HK-2 (cell line): ENCODE data around the gene LMAN1L.
A peak's percentile ranks its signal among the peaks of the same experiment; 100 is the strongest.
"Not testable (repeated sequence)": the region's sequence is repeated elsewhere in the genome, so short reads cannot be mapped to it uniquely, and the experiment has no call there.

Experiments used
- DNase-seq: peaks from one replicate; pipeline ENCODE4 v3.0.0-alpha.2; 2018; ENCODE audit not compliant: unreplicated experiment

LMAN1L gene

GRCh38 chr15:74782259-74783071 lies 30.2 kb upstream of the LMAN1L start:
- DNase-seq = no peak

DNA sequence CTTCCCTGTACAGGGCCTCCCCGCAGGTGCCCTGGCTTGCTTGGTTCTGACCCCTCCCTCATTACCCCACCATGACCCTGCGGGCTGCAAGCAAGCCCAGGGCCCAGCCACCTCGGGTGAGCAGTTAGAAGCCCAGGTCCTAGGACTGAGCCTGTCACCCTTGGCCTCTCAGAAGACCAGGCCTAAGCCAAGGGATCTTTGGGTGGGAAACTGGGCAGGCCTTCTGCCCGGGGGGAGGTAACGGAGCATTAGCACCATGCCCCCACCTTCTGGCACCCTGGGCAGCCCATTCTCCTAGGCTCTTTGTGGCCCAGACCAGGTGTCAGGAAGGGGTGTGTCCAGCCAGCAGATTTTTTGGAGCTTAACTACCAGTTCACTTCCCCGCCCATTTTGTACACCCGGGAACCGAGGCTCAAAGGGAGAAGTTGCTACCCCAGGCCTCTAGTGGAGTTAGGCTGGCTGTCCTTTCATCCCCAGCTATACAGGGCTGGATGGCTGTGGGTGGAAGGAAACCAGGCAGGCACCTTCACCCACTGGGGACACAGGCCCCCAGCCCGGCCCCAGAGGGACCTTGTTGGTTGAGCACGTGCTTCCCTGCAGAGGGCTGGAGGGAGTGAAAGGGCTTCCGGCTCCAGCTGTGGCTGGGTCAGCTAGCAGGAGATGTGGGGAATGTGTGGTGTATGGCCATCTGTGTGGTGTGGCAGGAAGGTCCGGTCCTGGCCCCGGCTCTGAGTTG lies 29.4 kb upstream of the LMAN1L start:
- DNase-seq = no peak

- DNase-seq = no peak
Observed at GRCh38 chr15:74783808-74784175, 28.8 kb upstream of the LMAN1L start.

- DNase-seq = no peak
Observed at GRCh38 chr15:74784426-74785193, 28.0 kb upstream of the LMAN1L start.

- DNase-seq = no peak
Observed at GRCh38 chr15:74785194-74786032, 27.2 kb upstream of the LMAN1L start.

GRCh38 chr15:74786081-74786480 lies 26.6 kb upstream of the LMAN1L start:
- not testable (repeated sequence) for DNase-seq

- no peak for DNase-seq
Observed at GRCh38 chr15:74786551-74787165, 26.0 kb upstream of the LMAN1L start.

- DNase-seq = peak; percentile 34
Observed at GRCh38 chr15:74787251-74788041, 25.2 kb upstream of the LMAN1L start.

- no peak for DNase-seq
Observed at GRCh38 chr15:74788042-74788682, 24.5 kb upstream of the LMAN1L start.

GRCh38 chr15:74788683-74789151 lies 23.9 kb upstream of the LMAN1L start:
- DNase-seq = no peak

DNA sequence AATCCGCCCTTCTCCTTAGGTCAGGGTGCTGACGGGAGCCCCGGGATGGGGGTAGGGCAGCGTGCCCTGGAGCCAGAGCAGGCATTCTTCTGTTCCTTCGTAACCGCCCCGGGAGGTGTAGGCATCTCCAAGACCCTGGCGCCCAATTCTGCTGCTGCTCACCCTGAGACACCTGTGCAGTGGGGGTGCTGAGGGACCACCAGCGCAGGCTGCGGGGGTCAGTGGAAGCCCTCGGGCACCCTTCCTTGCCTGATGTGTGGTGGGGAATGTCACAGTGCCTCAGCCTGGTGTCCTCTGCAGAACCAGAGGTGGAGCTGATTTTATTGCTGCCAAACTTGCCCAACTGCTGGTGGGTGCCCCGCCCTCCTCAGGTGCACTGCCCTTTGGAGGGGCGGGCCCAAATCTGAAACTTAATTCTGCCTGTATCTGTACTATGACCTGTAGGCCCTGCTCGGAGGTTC lies 23.4 kb upstream of the LMAN1L start:
- DNase-seq = no peak

- no peak for DNase-seq
Observed at GRCh38 chr15:74789741-74790079, 22.9 kb upstream of the LMAN1L start.

DNA sequence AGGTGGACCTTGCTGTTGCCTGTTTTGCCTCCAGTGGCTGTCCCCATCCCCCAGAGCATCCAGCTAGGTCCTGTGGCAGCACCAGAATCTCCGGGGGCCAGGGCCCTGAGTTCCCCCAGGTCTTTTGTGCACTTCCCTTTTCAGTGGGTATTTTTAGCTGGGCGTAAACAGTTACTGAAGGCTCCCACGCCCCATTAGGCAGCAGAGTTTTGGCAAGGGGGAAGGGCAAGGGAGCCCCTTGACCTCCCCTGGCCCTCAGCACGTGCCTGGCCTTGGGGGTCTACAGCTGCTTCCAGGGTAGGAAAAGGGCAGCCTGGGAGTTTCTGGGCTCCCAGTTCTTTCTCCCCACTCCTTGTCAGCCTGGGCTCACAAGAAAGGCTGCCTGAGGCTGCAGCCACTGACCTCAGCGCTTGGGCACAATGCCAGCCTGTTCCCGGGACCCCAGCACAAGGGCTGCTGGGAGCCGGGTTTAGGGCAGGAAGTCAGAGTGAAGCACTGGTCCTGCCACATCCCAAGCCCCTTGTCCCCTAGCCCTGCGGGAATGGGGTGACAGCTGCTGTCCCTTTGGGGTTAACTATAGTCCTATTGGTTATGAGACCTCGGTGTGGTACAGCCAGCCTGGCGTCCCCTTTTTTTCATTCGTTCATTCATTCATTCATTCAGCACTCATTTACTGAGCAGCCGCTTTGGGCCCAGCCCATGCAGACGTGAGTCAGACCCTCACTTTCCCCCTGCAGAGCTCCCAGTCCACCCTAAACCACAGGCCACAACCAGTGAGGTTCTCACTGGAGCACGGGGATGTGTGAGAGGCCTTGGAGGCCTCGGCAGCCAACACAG lies 22.3 kb upstream of the LMAN1L start:
- DNase-seq = peak; percentile 85

GRCh38 chr15:74791007-74791406 lies 21.6 kb upstream of the LMAN1L start:
- no peak for DNase-seq

- DNase-seq = no peak
Observed at GRCh38 chr15:74791667-74792066, 21.0 kb upstream of the LMAN1L start.

DNA sequence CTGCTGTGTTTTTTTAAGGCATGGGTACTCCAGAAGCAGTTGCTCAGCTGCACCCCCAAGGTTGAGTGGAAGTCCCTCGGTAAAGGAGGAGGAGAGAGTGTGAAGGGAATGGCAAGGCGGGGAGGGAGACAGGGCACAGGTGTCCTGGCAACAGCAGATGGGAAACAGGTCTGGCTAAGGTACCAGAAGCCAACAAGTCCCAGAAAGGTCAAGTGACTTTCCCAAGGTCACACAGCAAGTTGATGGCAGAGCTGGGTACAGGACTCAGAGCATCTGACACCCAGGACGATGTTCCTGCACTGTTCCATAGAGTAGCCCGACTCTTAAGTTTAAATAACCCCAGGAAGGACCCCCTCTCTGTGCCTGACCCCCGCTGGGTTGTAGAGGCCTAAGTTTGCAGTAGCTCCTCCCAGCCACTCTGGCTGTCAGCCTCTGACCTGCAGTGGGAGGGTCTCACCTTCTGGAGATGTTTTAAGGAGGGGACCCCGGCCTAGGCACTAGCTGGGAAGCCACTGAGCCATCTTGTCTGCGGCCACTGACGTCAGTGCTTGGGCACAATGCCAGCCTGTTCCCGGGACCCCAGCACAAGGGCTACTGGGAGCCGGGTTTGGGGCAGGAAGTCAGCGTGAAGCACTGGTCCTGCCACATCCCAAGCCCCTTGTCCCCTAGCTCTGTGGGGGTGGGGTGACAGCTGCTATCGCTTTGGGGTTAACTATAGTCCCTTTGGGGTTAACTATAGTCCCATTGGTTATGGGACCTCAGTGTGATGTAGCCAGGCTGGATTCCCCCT lies 20.2 kb upstream of the LMAN1L start:
- DNase-seq = no peak

GRCh38 chr15:74793135-74794028 lies 19.3 kb upstream of the LMAN1L start:
- no peak for DNase-seq
